ENCODE results near the gene NT5E.

Gene NT5E

DNA sequence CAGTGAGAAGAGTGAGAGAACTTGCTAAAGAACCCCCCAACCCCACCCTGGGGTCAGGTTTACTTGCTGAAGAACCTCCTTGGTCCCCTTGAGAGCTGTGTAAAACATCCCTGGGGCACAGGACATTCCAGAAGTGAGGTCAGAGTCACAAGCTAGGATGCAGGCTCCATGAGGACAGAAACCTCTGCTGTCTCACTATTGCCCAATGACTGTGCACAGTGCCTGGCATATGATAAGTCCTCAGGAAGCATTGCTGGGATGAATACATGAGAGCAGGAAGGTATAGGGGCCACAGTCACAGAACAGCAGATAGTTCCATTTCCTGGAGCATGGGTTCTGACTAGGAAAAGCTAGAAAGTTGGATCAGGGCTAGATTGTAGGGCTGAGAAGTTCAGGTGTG is 18.4 kb downstream of the NT5E start:
- no peak for DNase-seq (ENCODE audit: low spot score)
- in situ Hi-C loops (cut with MboI; ENCODE audit: low pct_unique_long_range_greater_than_20kb, low sequenced_read_pairs, unreplicated experiment), result no loop called here
- TF ChIP-seq, protein P1, sequence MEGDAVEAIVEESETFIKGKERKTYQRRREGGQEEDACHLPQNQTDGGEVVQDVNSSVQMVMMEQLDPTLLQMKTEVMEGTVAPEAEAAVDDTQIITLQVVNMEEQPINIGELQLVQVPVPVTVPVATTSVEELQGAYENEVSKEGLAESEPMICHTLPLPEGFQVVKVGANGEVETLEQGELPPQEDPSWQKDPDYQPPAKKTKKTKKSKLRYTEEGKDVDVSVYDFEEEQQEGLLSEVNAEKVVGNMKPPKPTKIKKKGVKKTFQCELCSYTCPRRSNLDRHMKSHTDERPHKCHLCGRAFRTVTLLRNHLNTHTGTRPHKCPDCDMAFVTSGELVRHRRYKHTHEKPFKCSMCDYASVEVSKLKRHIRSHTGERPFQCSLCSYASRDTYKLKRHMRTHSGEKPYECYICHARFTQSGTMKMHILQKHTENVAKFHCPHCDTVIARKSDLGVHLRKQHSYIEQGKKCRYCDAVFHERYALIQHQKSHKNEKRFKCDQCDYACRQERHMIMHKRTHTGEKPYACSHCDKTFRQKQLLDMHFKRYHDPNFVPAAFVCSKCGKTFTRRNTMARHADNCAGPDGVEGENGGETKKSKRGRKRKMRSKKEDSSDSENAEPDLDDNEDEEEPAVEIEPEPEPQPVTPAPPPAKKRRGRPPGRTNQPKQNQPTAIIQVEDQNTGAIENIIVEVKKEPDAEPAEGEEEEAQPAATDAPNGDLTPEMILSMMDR (IDR thresholded peaks at IDR 0.05; ENCODE audit: extremely low read depth, insufficient read depth, missing control alignments), result no peak

GRCh38 chr6:85469276-85470022 is 19.6 kb downstream of the NT5E start:
- TF ChIP-seq, protein P1 (IDR thresholded peaks at IDR 0.05; ENCODE audit: extremely low read depth, insufficient read depth, missing control alignments), result no peak
- in situ Hi-C loops (cut with MboI; ENCODE audit: low pct_unique_long_range_greater_than_20kb, low sequenced_read_pairs, unreplicated experiment), result no loop called here
- no peak for DNase-seq (ENCODE audit: low spot score)

DNA sequence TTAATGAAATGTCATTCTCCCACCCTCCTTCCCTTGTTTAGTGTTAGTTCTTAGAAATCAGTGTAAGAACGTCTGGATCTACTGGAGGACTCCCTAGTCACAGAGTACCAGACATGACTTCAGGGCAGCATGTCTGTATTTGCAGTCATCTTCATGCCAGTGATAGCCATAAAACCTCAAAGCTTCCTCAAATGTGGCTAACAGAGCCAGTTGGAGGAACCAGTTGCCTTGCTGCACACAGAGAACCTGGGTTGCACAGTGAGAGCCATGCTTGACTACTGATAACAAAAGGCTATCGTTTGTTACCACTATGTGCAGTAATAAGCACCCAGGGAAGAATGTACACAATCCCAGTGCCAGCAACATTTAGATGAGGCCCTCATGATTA is 20.1 kb downstream of the NT5E start:
- no peak for DNase-seq (ENCODE audit: low spot score)
- TF ChIP-seq, protein P1 (IDR thresholded peaks at IDR 0.05; ENCODE audit: extremely low read depth, insufficient read depth, missing control alignments), result no peak
- in situ Hi-C loops (cut with MboI; ENCODE audit: low pct_unique_long_range_greater_than_20kb, low sequenced_read_pairs, unreplicated experiment), result no loop called here

DNA sequence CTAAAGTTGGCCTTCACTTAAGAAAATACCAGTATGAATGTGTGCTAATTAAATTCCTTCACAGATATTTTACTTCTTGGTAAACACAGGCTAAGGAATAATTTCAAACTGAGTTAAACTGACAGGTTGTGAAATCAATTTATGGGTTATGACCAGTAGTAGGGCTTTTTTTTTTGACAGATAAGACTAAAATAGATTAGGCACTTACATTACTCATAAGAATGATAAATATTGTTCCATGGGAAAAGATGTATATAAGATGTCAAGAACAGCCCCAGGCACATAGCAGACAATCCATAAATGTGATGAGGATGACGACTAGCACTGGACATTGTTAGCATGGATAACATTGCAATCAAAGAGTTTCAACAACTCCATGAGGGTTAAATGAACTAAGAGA is 22.9 kb downstream of the NT5E start:
- no peak for DNase-seq (ENCODE audit: low spot score)
- in situ Hi-C loops (cut with MboI; ENCODE audit: low pct_unique_long_range_greater_than_20kb, low sequenced_read_pairs, unreplicated experiment), result no loop called here
- TF ChIP-seq, protein P1 (IDR thresholded peaks at IDR 0.05; ENCODE audit: extremely low read depth, insufficient read depth, missing control alignments), result no peak

GRCh38 chr6:85473748-85474147 is 23.9 kb downstream of the NT5E start:
- in situ Hi-C loops (cut with MboI; ENCODE audit: low pct_unique_long_range_greater_than_20kb, low sequenced_read_pairs, unreplicated experiment), result no loop called here
- TF ChIP-seq, protein P1 (IDR thresholded peaks at IDR 0.05; ENCODE audit: extremely low read depth, insufficient read depth, missing control alignments), result no peak

DNA sequence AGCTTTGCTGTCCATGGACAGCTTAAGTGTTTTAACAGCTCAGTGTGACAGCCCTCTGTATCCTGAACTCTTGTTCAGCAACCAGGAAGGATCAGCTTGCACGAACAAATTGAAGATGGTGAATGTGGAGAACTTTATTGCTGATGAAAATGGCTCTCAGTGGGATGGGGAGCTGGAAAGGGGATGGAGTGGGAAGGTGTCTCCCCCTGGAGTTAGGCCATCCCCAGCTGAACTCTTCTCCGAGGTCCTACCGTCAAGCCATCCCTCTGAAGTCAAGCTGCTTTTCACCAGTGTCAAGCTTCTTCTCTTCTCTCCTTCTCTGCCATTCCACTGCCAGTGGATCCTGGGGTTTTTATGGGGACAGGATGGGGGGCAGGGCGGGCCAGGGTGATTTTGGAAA is 26.6 kb downstream of the NT5E start:
- in situ Hi-C loops (cut with MboI; ENCODE audit: low pct_unique_long_range_greater_than_20kb, low sequenced_read_pairs, unreplicated experiment), result no loop called here
- TF ChIP-seq, protein P1 (IDR thresholded peaks at IDR 0.05; ENCODE audit: extremely low read depth, insufficient read depth, missing control alignments), result no peak
- DNase-seq (ENCODE audit: low spot score), result no peak

More at GRCh38 chr6:85473748-85474147, 23.9 kb downstream of the NT5E start:
- no peak for DNase-seq (ENCODE audit: low spot score)

Measured in GM13977 (cell line).